GM19395 (cell line): ENCODE data around the gene RPS6KB2.

Experiments
- ATAC-seq: cut with Tn5 transposase; IDR thresholded peaks from one replicate; pipeline ENCODE4 v1.9.1; 2021; ENCODE audit warnings: mild to moderate bottlenecking, moderate library complexity; ENCODE audit not compliant: unreplicated experiment

Gene RPS6KB2

GRCh38 chr11:67428052-67429001, at the start of gene RPS6KB2:
RPS6KB2 (plus strand) TSS chr11:67428494; CDS start chr11:67428546, 52 bp downstream.
- peak; percentile 70 for ATAC-seq

GRCh38 chr11:67378544-67378943, 49.8 kb upstream of the RPS6KB2 start:
- no peak for ATAC-seq

DNA sequence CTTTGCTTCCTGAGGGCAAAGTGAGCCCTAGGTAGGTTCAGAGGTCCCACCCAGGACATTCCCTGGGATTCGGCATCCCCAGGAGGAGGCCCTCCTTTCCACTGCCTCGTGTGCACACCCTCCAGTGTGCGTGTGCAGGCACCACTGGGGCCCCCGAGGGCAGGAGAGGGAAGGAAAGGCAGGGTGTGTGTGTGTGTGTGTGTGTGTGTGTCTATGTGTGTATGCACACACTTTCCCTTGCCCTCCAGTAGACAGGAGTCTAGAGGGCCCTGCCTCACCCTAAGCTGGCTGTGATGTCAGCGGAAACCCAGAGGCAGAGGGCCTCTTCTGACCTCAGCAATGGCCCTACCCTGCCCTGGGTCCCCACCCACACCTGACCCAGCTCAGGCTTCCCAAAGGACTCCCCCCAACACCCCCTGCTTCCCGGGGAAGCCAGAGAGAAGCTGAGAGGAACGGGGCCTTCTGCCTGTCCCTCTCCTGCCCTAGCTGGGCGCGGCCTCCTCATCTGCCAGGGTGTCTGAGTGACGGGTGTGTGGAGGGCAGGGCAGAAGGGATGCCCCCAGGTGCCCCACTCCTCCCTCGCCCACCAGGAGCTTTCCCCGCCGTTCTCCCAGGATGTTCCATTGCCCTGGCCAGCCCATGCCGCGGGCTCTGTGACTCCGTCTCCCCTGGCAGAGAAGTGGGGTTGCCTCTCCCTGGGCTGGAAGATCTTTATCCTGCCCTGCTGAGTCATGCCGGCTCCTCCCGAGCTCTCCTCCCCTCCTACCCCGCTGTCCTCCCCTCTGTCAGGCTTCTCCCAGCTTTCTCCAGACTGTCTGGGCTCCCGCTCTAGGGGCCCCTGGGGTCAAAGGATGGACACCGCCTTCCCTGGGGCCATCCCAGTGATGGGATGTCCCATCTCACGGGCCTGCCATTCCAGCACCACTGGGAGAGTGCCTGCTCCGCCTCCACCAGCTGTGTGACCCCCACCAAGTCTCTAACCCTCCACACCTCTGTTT, 48.9 kb upstream of the RPS6KB2 start:
- ATAC-seq, result no peak

- ATAC-seq, result no peak
These were observed 46.9 kb upstream of the RPS6KB2 start for GRCh38 chr11:67381244-67381972.

GRCh38 chr11:67382276-67383136, 45.8 kb upstream of the RPS6KB2 start:
- ATAC-seq, result peak; percentile 59

DNA sequence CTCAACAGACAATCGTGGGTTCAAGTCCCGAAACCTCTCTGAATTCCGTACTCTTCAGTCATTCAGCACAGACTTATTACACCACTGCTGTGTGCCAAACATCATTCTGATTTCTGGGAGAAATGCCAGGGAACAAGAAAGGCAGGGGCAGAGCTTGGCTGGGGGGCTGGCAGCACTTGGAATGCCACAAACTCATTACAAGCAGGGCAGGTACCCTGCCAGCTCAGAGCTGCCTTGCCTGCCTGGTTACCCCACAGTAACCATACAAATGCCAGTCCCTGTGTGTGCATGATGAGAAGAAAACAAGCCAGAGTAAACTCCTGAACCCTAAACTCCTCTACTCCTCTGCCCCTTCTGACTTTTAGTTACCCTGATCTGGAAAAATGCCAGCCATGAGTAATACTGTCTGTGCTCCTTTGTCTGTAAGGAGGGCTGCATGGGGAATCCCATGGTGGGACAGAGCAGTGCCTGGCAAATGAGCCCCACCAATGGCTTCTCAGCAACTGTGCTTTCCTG, 43.4 kb upstream of the RPS6KB2 start:
- no peak for ATAC-seq

DNA sequence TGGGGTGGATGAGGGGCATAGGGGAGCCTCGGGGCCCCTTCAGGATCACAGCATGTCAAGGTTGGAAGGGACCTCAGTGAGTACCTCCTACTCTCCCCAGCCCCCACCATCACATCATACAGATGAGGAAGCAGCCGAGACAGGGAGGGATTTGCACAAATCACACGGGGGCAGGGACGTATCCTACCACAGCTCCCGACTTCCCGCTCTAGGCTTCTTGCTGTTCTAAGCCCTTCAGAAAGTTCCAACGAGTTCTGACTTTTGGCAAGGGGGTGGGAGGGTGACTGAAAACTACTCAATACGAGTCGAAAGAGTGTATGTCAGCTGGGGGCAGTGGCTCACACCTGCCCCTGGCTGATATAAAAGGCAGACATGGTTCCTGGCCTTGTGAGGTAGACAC, 41.2 kb upstream of the RPS6KB2 start:
- ATAC-seq, result no peak

DNA sequence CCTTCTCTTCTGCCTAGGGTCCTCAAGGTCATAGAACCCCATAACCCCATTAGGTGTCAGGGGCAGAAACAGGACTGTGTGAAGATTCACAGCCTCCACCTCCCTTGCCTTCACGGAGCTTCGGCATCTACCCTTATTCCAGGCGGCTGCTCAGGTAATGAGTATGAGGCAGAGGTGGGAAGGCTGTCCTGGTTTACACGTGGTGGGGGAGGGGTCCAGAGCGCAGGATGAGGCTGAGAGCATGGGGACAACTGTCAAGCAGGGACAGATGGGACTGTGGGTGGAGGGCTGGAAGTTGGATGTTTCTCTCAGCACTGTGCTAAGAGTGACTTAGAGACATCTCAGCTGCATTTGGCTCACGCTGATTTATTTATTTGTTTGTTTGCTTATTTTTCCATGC, 40.8 kb upstream of the RPS6KB2 start:
- no peak for ATAC-seq

GRCh38 chr11:67389477-67389876, 38.8 kb upstream of the RPS6KB2 start:
- no peak for ATAC-seq

GRCh38 chr11:67390947-67391303, 37.4 kb upstream of the RPS6KB2 start:
- no peak for ATAC-seq

DNA sequence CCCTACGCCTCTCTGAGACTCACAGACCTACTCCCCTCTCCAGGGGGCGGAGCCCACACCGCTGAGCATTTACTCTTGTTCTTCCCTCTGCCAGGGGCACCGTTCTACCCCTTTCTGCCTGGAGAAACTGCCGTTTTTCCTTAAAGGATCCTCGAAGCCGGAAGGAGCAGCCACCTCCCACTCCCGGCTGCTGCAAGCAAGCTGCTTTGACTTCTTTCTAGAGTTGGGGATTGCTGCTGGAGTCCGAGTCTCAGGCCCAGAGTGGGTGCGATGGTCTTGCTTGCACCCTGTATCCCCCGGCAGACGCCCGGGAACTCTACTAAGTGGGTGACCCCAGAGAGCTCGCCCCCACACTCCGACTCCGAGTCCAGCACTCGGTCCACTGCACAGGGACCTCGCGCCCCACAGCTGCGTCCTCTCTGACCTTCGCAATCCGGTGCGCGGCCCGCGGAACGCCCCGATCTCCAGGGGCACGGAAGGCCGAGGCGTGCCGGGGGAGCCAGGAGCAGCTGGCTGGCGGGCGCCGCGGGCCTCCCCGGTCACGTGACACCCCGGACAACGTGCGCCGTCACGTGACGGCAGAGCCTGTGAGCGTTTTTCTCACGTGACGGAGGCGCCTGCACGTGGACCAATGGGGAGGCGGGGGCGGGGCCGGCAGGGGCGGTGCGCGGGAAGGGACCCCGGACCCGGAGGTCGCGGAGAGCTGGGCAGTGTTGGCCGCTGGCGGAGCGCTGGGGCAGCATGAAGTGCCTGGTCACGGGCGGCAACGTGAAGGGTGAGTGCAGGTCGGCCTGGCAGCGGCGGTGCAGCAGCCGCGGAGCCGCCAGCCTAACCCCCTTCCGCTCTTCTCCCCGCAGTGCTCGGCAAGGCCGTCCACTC, 36.8 kb upstream of the RPS6KB2 start, which contains the start of gene RAD9A:
RAD9A (plus strand) TSS at position 683 of the 879 bp plus-strand sequence; CDS start at position 742, 59 bp downstream.
- ATAC-seq, result peak; percentile 57

DNA sequence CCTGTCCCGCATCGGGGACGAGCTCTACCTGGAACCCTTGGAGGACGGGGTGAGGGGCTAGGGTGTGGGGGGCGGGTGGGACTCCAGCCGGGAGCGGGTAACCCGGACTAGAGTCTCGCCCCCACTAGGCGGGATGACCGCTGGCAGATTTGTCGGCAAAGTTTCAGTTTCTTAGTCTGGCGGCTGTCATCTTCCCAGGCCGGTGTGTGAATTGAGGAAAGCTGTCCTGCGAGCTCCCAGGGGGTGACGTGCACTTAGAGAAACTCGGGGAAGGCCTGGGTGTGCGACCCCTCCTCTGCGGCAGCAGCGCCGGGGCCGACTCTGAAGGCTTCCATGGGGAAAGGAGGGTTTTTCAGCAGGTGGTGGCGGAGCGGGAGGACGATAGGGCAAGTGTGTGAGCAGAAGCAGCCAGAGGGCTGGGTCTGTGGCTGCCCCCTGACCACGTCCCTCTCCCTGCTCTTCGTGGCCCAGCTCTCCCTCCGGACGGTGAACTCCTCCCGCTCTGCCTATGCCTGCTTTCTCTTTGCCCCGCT, 36.0 kb upstream of the RPS6KB2 start:
- peak; percentile 5 for ATAC-seq

DNA sequence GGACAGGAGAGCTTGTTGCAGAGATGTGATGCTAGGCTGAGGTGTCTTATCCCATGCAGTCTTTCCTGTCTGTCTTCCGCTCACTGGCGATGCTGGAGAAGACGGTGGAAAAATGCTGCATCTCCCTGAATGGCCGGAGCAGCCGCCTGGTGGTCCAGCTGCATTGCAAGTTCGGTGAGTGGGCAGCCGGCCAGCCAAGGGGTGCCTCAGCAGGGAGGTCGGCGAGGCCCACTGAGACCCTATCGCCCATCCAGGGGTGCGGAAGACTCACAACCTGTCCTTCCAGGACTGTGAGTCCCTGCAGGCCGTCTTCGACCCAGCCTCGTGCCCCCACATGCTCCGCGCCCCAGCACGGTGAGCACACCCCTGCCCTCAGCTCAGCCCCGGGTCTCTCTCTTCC, 34.9 kb upstream of the RPS6KB2 start:
- ATAC-seq, result no peak

- ATAC-seq, result no peak
These were observed 34.3 kb upstream of the RPS6KB2 start for GRCh38 chr11:67393990-67394389.

DNA sequence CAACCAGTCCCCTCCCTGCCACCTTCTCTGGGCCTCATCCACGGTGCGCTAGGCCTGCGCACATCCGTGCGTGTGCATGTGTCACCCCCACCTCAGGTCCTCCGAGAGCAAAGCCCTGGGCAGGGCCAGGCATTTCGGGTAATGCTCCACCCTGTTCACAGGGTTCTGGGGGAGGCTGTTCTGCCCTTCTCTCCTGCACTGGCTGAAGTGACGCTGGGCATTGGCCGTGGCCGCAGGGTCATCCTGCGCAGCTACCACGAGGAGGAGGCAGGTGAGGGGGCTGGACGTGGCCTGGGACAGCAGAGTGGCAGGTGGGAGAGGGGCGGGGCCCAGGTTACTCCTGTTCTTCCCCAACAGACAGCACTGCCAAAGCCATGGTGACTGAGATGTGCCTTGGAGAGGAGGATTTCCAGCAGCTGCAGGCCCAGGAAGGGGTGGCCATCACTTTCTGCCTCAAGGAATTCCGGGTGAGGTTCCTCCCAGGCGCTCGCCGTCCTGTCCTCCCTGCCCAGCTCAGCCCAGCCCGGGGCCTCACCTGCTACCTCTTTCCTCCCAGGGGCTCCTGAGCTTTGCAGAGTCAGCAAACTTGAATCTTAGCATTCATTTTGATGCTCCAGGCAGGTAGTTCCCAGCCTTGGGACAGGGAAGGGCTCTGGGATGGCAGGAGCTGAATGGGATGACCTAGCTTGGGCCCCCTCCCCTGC, 32.6 kb upstream of the RPS6KB2 start:
- no peak for ATAC-seq

GRCh38 chr11:67396259-67396581, 32.1 kb upstream of the RPS6KB2 start:
- no peak for ATAC-seq

- no peak for ATAC-seq
These were observed 31.5 kb upstream of the RPS6KB2 start for GRCh38 chr11:67396587-67397389.
